RPMI8226 (cell line): ENCODE measurements around the gene HBEGF.

ENCODE experiments used
- DNase-seq: peaks from one replicate; pipeline ENCODE4 v3.0.0-alpha.2; 2015

HBEGF gene

DNA sequence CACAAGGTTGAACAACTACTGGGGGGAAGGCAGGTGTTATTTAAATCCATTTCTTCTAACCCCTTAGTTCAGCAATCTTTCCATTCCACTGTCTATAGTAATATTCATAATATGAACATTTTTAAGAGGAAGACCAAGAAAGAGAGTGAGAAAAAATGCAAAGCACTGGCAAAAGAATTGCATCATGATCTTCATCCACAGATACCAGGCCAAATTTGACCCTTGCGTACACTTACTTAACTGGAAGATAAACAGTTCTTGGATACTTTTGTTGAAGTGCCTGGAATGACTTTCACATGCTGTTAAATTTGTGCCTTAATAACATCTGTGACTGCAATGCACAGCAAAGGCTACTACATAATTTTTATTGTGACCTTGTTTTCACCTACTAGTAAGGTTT is 45.3 kb downstream of the HBEGF start:
- no peak for DNase-seq

GRCh38 chr5:140299056-140299455 is 47.3 kb downstream of the HBEGF start:
- DNase-seq, result no peak

- no peak for DNase-seq
These were observed 48.2 kb downstream of the HBEGF start for GRCh38 chr5:140298183-140298601.

DNA sequence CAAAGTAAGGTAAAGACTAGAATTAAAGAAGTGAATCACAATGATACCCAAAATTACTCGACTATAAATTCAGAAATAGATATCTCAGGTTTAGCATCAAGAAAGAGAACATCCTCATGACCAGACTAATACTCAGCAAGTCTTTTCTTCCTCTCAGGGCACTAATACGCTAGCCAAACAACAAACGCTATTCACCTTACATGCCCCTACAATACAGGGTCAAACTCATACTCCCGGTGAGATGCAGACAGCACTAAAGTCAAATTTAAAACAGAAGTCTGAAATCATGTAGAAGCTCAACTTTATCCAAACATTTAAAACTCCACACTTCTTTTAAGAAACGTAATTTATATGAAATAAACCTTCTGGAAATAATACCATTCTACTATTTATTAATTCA is 49.1 kb downstream of the HBEGF start:
- no peak for DNase-seq

GRCh38 chr5:140296289-140296688 is 50.1 kb downstream of the HBEGF start:
- no peak for DNase-seq

GRCh38 chr5:140295414-140295813 is 51.0 kb downstream of the HBEGF start:
- DNase-seq, result peak; percentile 74

- DNase-seq, result no peak
These were observed 51.6 kb downstream of the HBEGF start for GRCh38 chr5:140294753-140295152.

- DNase-seq, result no peak
These were observed 52.6 kb downstream of the HBEGF start for GRCh38 chr5:140293849-140294100.

DNA sequence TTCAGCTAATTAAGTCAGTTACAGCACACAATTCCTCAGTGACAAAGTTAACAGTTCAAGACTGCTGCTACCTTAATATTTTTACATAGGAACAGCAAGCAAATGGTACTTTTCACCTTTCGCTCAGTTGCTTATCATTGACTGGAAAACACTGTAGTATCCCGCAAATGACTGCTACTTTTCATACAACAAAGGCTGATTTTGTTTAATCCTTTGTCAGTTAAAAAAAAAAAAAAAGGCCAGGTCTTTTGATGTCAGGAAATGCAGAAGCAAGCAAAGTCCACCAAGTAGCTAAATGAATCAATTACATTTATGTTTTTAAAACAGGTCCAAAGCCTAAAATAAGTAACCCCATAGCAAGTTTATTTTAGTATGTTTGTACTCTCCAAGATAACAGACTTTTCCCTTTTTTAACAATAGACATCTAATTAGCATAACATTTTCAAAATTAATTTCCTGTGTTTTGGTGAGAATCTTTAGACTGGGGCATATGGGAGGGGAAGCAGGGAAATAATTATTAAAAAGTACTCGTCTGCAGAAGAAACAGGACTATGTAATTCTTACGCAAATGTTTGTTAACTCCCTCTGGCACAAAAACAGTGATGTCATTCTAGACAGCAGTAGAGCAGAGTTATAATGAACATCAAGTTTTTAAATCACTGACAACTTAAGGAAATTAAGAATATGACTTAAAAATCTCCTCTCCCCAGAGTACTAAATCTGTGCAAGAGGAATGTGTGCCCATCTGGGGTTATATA is 53.1 kb downstream of the HBEGF start:
- no peak for DNase-seq

DNA sequence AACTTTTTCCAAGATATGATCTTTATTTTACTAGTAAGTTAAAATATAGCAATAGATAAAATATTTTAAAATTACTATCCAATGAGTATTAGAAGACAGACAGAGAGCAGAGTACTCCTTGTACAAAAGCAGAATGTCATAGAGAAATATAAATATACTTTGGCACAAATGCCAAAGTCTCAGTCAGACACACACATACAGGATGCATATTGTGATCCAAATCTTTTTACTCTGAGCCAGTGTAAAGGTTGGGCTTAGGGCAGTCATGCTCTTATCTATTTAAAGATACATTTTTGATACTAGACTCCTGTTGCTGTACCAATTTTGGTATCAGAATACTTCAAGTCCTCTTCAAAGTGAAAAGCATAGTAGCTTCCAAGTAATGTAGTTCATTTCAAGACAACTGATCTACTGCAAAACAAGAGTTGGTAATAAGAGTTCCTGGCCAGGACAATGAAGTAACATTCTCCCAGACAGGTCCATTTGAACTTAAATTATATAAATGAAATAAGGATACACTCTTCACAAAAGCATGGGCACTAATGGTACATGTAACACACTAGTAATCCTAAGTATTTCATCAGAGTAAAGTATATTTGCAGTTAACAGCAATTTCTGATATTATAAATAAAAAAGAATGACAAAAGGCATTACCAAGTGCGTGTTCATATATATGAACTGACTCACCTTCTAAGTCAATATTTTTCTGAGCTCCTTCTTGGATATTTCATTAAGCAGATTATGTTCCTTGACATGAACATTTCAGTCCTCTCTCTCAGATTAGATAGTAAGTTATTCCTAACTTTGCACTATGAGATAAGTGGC is 54.0 kb downstream of the HBEGF start:
- DNase-seq, result no peak

GRCh38 chr5:140287801-140288521 is 58.4 kb downstream of the HBEGF start:
- no peak for DNase-seq

DNA sequence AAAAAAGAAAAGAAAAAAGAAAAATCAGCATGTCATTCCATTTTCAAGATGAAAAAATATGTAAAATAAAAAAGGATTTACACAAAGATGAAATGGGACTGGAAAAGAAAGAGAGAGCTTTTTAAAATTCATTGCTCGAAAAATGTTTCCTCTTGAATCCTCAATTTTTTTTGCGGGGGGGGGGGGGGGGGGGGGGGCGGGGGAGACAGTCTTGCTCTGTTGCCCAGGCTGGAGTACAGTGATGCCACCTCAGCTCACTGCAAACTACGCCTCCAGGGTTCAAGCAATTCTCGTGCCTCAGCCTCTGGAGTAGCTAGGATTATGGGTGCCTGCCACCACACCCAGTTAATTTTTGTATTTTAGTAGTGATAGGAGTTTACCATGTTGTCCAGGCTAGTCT is 60.0 kb downstream of the HBEGF start:
- DNase-seq, result no peak

DNA sequence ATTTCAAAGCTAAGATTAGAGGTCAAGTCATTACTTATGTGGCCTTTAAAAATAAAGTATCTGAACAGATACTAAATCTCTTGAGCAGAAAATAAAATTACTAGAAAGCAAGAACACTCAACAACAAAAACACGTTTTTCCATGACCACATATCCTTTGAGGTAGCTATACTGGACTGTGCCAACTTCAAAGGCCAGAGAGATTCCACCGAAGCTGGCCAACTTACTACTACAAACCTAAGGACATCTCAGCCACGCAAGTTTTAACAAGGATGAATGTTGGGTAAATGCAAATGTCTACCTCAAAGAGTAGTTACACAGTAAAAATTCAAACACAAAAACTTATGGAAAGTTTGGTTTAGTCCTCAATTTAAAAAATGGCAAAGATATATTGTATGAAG is 62.4 kb downstream of the HBEGF start:
- no peak for DNase-seq
